ENCODE data around the gene PWWP2A.

The PWWP2A gene

DNA sequence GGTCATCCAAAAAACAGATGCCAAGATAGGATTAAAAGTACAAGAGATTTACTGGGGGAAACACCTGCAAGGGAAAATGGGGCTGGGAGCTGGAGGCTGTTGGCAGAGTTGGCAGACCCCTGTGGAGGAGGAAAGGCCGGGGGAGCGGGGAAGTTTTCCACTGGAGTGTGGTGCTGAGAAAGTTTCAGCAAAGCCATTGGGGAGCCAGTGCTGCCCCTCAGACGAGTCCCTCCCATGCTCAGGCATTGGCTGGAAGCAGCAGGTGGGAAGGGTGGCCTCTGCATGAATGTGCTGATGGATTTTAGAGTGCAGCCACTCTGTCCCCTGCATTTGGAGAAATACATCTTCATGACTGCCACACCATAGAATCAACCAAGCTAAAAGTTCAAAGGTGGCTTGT is 57.5 kb downstream of the PWWP2A start:
- no peak overlapping the region for H3K4me3 ChIP-seq (replicated peaks; ENCODE audit: insufficient read depth, low read length)

DNA sequence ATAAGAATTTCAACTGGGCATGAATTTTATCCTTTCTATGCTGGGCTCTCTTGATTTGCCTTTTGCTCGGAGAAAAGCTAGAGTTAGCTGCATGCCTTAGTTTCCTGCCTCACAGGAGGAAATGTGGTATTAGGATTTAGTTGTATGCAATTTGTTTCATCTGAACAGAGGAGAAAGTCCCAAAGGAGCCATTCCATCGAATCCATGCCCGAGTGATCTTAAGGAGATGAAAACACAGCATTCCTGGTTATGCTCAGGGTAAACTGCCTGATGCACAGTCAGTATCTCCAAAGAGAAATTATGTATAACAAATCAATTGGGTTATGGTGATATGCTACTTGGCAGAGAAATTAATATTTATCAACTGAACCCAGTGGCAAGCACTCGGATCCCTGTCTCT is 59.2 kb downstream of the PWWP2A start:
- Histone ChIP-seq H3K27me3 (ENCODE audit: insufficient read depth, poor library complexity, severe bottlenecking) (no peaks in the 10 kb centered on the region), H3K27ac (replicated peaks) (no peak overlapping the region), H3K4me3 (replicated peaks; ENCODE audit: insufficient read depth, low read length) (no peak overlapping the region)
- no peak for DNase-seq (ENCODE audit: low read depth in 1 of 2, low spot score in 1 of 2)
- TF ChIP-seq, protein P1, sequence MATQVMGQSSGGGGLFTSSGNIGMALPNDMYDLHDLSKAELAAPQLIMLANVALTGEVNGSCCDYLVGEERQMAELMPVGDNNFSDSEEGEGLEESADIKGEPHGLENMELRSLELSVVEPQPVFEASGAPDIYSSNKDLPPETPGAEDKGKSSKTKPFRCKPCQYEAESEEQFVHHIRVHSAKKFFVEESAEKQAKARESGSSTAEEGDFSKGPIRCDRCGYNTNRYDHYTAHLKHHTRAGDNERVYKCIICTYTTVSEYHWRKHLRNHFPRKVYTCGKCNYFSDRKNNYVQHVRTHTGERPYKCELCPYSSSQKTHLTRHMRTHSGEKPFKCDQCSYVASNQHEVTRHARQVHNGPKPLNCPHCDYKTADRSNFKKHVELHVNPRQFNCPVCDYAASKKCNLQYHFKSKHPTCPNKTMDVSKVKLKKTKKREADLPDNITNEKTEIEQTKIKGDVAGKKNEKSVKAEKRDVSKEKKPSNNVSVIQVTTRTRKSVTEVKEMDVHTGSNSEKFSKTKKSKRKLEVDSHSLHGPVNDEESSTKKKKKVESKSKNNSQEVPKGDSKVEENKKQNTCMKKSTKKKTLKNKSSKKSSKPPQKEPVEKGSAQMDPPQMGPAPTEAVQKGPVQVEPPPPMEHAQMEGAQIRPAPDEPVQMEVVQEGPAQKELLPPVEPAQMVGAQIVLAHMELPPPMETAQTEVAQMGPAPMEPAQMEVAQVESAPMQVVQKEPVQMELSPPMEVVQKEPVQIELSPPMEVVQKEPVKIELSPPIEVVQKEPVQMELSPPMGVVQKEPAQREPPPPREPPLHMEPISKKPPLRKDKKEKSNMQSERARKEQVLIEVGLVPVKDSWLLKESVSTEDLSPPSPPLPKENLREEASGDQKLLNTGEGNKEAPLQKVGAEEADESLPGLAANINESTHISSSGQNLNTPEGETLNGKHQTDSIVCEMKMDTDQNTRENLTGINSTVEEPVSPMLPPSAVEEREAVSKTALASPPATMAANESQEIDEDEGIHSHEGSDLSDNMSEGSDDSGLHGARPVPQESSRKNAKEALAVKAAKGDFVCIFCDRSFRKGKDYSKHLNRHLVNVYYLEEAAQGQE (IDR thresholded peaks at IDR 0.05; ENCODE audit: insufficient replicate concordance, low read depth) = no peak
- TF ChIP-seq SPI1 (IDR thresholded peaks at IDR 0.05; ENCODE audit: borderline replicate concordance, low read depth) (no peak), GABPA (IDR thresholded peaks at IDR 0.05; ENCODE audit: low read depth) (no peak), POLR2AphosphoS5 (IDR thresholded peaks at IDR 0.05; ENCODE audit: low read depth) (no peak)
- TF ChIP-seq, protein P2, sequence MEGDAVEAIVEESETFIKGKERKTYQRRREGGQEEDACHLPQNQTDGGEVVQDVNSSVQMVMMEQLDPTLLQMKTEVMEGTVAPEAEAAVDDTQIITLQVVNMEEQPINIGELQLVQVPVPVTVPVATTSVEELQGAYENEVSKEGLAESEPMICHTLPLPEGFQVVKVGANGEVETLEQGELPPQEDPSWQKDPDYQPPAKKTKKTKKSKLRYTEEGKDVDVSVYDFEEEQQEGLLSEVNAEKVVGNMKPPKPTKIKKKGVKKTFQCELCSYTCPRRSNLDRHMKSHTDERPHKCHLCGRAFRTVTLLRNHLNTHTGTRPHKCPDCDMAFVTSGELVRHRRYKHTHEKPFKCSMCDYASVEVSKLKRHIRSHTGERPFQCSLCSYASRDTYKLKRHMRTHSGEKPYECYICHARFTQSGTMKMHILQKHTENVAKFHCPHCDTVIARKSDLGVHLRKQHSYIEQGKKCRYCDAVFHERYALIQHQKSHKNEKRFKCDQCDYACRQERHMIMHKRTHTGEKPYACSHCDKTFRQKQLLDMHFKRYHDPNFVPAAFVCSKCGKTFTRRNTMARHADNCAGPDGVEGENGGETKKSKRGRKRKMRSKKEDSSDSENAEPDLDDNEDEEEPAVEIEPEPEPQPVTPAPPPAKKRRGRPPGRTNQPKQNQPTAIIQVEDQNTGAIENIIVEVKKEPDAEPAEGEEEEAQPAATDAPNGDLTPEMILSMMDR (IDR thresholded peaks at IDR 0.05; ENCODE audit: insufficient read depth, low read length) = no peak

More for the DNA sequence above, 57.5 kb downstream of the PWWP2A start:
- no peak overlapping the region for H3K27ac ChIP-seq (replicated peaks)
- no peaks in the 10 kb centered on the region for H3K27me3 ChIP-seq (ENCODE audit: insufficient read depth, poor library complexity, severe bottlenecking)
- DNase-seq (ENCODE audit: low read depth in 1 of 2, low spot score in 1 of 2) = no peak
- TF ChIP-seq GABPA (IDR thresholded peaks at IDR 0.05; ENCODE audit: low read depth) (no peak), POLR2AphosphoS5 (IDR thresholded peaks at IDR 0.05; ENCODE audit: low read depth) (no peak), SPI1 (IDR thresholded peaks at IDR 0.05; ENCODE audit: borderline replicate concordance, low read depth) (no peak)
- TF ChIP-seq, protein P2 (IDR thresholded peaks at IDR 0.05; ENCODE audit: insufficient read depth, low read length) = no peak
- TF ChIP-seq, protein P1 (IDR thresholded peaks at IDR 0.05; ENCODE audit: insufficient replicate concordance, low read depth) = no peak

DNA sequence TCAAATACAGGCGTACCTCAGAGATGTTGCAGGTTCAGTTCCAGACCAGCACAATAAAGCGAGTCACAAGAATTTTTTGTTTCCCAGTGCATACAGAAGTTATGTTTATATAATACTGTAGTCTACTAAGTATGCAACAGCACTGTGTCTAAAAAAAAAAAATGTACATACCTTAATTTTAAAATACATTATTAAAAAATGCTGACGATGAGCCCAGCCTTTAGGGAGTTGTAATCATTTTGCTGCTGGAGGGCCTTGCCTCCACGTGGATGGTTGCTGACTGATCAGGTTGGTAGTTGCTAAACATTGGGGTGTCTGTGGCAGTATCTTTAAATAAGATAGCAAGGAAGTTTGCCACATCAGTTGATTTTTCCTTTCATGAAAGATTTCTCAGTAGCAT is 62.0 kb downstream of the PWWP2A start:
- no peak for DNase-seq (ENCODE audit: low read depth in 1 of 2, low spot score in 1 of 2)
- Histone ChIP-seq H3K4me3 (replicated peaks; ENCODE audit: insufficient read depth, low read length) (no peak overlapping the region), H3K27ac (replicated peaks) (no peak overlapping the region), H3K27me3 (ENCODE audit: insufficient read depth, poor library complexity, severe bottlenecking) (no peaks in the 10 kb centered on the region)
- TF ChIP-seq SPI1 (IDR thresholded peaks at IDR 0.05; ENCODE audit: borderline replicate concordance, low read depth) (no peak), GABPA (IDR thresholded peaks at IDR 0.05; ENCODE audit: low read depth) (no peak), POLR2AphosphoS5 (IDR thresholded peaks at IDR 0.05; ENCODE audit: low read depth) (no peak)
- TF ChIP-seq, protein P2 (IDR thresholded peaks at IDR 0.05; ENCODE audit: insufficient read depth, low read length) = no peak
- TF ChIP-seq, protein P1 (IDR thresholded peaks at IDR 0.05; ENCODE audit: insufficient replicate concordance, low read depth) = no peak
